ENCODE results near the gene MTARC2. TPM values are rescaled to one million over a fixed set of nuclear protein-coding genes. Genes with fewer than 3 reads are reported as not detected.

Gene MTARC2
- total and polyA plus RNA-seq, 2 of the 13 experiments (the other 11 are each of a cell fraction or from before 2014, with no cell fraction given): 8.5 to 10.1 TPM

- no peak for TF ChIP-seq KIAA2018 (CRISPR knock-in tag; IDR thresholded peaks at IDR 0.05; ENCODE audit: borderline replicate concordance)
- peak; percentile 44; the same call in 1 of the 2 replicates for TF ChIP-seq ZGPAT (CRISPR knock-in tag; IDR thresholded peaks at IDR 0.05)
- no peak for TF ChIP-seq MTERF4 (CRISPR knock-in tag; IDR thresholded peaks at IDR 0.05)
- peak; percentile 48; the same call in 1 of the 2 replicates for TF ChIP-seq MAZ (IDR thresholded peaks at IDR 0.05; ENCODE audit: borderline replicate concordance, low read depth, low read length)
- no peak for TF ChIP-seq MAZ (CRISPR knock-in tag; IDR thresholded peaks at IDR 0.05; ENCODE audit: low read depth)
- TF ChIP-seq KDM5B (CRISPR knock-in tag; IDR thresholded peaks at IDR 0.05; ENCODE audit: borderline replicate concordance): peak; percentile 56; the same call in 1 of the 2 replicates
- TF ChIP-seq FOXA1 (IDR thresholded peaks at IDR 0.05): no peak
- TF ChIP-seq FOXA1 (CRISPR knock-in tag; IDR thresholded peaks at IDR 0.05): no peak
- TF ChIP-seq ZMYM3 (CRISPR knock-in tag; IDR thresholded peaks at IDR 0.05): peak; percentile 13; the same call in 1 of the 2 replicates
- no peak for TF ChIP-seq ZNF7 (CRISPR knock-in tag; IDR thresholded peaks at IDR 0.05)
- TF ChIP-seq ZBTB38 (CRISPR knock-in tag; IDR thresholded peaks at IDR 0.05): no peak
- TF ChIP-seq THAP7 (CRISPR knock-in tag; IDR thresholded peaks at IDR 0.05): no peak
- TF ChIP-seq ZBTB43 (CRISPR knock-in tag; conservative IDR thresholded peaks at IDR 0.05): no peak
- peak; percentile 63; the same call in 1 of the 2 replicates for TF ChIP-seq POGZ (CRISPR knock-in tag; IDR thresholded peaks at IDR 0.05)
- TF ChIP-seq SRF (IDR thresholded peaks at IDR 0.05; ENCODE audit: low read depth, low read length): 0 out of 2 replicates have a peak, but pooled peaks have one; percentile 27
- TF ChIP-seq HDAC2 (CRISPR knock-in tag; IDR thresholded peaks at IDR 0.05): no peak
- TF ChIP-seq NFKB2 (CRISPR knock-in tag; IDR thresholded peaks at IDR 0.05; ENCODE audit: borderline replicate concordance): no peak
- TF ChIP-seq JARID2 (CRISPR knock-in tag; IDR thresholded peaks at IDR 0.05; ENCODE audit: insufficient replicate concordance): no peak
These were observed 15.0 kb upstream of the MTARC2 start (continued) for GRCh38 chr1:220733086-220733601.

Measured in HepG2 (cell line).